ENCODE data around the gene OXA1L.

DNA sequence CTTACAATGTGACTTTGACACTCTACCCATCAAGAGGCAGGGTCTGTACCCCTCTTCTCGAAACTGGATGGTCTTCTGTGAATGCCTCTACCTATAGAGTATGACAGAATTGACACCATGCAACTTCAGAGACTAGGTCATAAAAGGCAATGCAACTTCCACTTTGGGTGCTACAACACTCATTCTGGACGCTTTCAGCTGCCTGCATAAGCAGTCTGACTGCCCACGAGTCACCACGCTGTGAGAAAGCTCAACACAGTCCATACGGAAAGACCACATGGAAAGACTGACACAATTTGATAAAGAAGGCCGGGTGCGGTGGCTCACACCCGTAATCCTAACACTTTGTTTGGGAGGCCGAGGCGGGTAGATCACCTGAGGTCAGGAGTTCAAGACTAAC is 33.9 kb downstream of the OXA1L start:
- no peak for TF ChIP-seq EZH2 (IDR thresholded peaks at IDR 0.05; ENCODE audit: borderline replicate concordance, low read length)
- TF ChIP-seq, protein P1, sequence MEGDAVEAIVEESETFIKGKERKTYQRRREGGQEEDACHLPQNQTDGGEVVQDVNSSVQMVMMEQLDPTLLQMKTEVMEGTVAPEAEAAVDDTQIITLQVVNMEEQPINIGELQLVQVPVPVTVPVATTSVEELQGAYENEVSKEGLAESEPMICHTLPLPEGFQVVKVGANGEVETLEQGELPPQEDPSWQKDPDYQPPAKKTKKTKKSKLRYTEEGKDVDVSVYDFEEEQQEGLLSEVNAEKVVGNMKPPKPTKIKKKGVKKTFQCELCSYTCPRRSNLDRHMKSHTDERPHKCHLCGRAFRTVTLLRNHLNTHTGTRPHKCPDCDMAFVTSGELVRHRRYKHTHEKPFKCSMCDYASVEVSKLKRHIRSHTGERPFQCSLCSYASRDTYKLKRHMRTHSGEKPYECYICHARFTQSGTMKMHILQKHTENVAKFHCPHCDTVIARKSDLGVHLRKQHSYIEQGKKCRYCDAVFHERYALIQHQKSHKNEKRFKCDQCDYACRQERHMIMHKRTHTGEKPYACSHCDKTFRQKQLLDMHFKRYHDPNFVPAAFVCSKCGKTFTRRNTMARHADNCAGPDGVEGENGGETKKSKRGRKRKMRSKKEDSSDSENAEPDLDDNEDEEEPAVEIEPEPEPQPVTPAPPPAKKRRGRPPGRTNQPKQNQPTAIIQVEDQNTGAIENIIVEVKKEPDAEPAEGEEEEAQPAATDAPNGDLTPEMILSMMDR (IDR thresholded peaks at IDR 0.05; ENCODE audit: low read length): no peak

Data from OCI-LY1 (cell line).